GM19372 (cell line): ENCODE data around the gene AGTR2.
"Not testable (repeated sequence)": the region's sequence is repeated elsewhere in the genome, so short reads cannot be mapped to it uniquely, and the experiment has no call there.

Source experiments
- ATAC-seq: cut with Tn5 transposase; IDR thresholded peaks from one replicate; pipeline ENCODE4 v1.9.1; 2021; ENCODE audit warnings: mild to moderate bottlenecking, low read depth, moderate library complexity; ENCODE audit not compliant: unreplicated experiment

Gene AGTR2, protein sequence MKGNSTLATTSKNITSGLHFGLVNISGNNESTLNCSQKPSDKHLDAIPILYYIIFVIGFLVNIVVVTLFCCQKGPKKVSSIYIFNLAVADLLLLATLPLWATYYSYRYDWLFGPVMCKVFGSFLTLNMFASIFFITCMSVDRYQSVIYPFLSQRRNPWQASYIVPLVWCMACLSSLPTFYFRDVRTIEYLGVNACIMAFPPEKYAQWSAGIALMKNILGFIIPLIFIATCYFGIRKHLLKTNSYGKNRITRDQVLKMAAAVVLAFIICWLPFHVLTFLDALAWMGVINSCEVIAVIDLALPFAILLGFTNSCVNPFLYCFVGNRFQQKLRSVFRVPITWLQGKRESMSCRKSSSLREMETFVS

DNA sequence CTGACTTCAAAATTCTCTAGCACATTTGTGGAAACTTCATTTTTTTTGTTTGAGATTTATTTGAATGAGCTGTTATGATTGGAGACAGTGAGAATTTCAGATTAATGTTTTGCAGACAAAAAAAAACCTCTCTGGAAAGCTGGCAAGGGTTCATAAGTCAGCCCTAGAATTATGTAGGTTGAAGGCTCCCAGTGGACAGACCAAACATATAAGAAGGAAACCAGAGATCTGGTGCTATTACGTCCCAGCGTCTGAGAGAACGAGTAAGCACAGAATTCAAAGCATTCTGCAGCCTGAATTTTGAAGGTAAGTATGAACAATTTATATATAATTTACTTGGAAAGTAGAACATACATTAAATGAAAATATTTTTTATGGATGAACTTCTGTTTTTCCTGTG is at the start of gene AGTR2:
Gene AGTR2, plus strand, starts transcription at position 234 of the 400 bp plus-strand sequence. CDS start 1,537 bp downstream, outside the sequence.
- ATAC-seq: no peak

DNA sequence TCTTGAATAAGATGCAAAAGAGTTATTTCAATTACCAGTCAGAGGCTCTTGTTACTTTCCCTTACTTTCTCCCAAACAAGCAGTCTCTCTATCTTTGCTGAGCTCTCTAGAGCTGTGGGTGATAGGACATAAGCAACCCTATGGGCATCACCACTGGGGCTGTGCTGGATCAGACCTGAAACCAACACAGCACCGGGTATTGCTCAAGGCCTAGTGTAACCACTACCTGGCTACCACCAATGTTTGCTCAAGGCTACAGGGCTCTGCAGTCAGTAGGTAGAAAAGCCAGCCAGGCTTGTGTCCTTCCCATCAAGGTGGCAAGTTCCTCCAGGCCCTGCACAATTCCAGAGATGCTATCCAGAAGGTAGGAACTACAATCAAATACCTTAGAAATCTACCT is 35.3 kb upstream of the AGTR2 start:
- ATAC-seq: no peak

DNA sequence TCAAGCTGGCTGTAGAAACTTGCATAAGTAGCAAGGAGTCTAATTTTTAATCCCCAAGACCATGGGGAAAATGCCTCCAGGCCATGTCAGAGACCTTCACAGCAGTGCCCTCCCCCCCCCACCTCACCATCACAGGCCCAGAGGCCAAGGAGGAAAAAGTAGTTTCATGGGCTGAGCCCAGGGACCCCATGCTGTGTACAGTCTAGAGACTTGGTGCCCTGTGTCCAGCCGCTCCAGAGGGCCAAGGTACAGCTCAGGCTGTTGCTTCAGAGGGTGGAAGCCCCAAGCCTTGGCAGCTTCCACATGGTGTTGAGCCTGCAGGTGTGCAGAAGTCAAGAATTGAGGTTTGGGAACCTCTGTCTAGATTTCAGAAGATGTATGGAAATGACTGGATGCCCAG is 29.3 kb upstream of the AGTR2 start:
- not testable (repeated sequence) for ATAC-seq

DNA sequence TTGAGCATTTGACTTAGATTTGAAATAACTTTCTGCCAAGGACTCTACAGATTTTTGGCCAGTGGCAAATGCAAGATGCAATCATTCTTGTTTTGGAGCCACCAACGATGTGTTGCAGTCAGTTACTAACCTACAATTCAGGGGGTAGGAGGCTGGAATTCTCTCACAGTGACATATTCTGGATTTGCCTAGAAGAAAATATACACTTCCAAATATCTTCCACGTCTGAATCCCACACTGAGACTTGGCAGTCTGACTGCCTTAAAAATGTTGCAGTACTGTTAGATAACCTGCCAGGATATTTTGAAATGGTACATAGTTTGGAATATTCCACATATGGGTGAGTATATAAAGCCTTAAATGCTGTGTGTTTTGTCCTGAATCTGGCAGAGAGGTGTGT is 27.6 kb upstream of the AGTR2 start:
- ATAC-seq: no peak

DNA sequence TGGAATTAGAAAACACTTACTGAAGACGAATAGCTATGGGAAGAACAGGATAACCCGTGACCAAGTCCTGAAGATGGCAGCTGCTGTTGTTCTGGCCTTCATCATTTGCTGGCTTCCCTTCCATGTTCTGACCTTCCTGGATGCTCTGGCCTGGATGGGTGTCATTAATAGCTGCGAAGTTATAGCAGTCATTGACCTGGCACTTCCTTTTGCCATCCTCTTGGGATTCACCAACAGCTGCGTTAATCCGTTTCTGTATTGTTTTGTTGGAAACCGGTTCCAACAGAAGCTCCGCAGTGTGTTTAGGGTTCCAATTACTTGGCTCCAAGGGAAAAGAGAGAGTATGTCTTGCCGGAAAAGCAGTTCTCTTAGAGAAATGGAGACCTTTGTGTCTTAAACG is 2.4 kb downstream of the AGTR2 start:
- no peak for ATAC-seq

DNA sequence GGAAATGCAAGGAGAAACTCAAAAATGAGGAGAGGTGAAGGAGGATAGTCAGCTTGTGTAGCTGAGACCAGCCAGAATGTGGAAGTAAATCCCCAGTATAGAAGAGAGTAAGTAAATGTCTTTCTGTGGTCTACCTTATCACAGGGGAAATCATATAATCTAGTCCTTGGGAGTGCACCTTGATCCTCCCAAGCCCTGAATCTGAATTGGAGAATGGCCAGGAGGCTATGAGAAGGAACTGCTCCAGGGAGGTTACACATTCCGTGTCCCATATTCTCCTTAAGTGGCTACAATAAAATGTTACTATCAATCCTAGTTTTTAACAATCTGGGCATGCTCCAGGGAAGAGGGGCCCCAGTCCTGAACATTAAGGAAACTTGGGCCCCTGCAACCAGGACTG is 10.8 kb downstream of the AGTR2 start:
- ATAC-seq: no peak

DNA sequence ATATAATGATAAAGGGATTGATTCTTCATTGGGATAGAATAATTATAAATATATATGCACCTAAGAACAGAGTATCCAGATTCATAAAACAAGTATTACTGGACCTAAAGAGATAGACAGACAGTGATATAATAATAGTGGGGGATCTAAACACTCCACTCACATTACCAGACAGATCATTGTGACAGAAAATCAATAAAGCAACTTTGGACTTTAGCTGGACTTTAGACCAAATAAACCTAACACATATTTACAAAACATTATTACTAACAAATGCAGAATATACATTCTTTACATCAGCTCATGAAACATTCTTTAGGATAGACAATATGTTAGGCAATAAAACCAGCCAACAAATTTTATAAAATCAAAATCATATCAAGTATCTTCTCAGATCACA is 14.6 kb downstream of the AGTR2 start:
- no peak for ATAC-seq

DNA sequence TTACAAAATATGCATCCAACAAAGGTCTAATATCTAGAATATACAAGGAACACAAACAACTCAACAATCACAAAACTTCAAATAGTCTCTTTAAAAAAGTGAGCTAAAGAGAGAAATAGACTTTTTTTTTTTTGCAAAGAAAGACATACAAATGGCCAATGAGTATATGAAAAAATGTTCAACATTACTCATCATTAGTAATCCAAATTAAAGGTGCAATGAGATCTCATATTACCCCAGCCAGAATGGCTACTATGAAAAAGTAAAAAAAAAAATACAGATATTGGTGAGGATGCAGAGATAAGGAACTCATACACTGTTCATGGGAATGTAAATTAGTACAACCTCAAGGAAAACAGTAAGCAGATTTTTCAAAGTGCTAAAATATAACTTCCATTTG is 24.1 kb downstream of the AGTR2 start:
- no peak for ATAC-seq

DNA sequence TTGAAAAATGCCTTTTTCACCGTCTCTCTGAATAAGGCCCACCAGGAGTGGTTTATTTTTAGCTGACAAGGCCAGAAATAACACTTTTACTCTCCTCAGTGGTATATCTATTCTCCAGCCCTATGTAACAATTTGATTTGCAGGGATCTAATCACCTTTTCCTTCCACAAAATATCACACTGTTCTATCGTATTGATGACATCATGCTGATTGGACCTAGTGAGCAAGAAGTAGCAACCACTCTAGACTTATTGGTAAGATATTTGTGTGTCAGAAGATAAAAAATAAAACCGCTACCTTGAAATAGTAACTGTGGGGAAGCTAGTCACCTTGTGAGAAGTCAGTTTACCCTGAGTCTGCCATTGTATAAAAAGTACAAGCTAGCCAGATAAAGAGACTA is 27.7 kb downstream of the AGTR2 start:
- no peak for ATAC-seq

DNA sequence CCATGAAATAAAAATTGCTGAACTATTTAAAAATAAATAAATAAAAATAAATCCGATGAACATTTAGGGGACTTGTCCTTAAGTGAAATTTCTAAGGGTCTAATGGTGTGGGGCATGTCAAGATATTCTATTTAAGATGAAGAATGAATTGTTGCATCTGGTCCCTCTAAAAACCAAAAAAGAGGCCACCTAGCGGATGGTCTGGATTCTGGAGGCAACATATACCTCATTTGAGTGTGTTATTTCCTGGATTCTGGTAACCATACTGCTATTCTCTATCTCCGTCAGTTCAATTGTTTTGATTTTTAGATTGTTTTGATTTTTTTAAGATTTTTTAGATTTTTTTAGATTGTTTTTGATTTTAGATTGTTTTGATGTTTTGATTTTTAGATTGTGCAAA is 28.3 kb downstream of the AGTR2 start:
- no peak for ATAC-seq

DNA sequence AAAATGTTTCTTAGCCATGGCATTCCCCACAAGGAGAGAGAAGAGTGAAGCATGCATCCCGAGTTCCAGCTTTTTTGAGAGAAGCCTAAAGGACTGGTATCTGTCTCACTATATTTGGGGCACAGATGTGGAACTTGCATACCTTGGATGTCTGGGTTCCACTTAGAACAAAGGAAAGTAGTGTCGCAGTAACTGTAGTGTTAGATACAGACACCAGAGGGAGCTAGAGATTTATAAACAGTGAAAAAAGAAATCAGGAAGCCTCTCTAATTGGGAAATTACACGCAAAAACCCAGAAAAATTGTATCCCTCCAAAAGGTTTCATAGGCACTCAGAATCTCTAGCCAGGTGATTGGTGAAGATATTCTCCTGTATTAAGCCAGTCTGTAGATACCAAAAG is 34.4 kb downstream of the AGTR2 start:
- no peak for ATAC-seq

DNA sequence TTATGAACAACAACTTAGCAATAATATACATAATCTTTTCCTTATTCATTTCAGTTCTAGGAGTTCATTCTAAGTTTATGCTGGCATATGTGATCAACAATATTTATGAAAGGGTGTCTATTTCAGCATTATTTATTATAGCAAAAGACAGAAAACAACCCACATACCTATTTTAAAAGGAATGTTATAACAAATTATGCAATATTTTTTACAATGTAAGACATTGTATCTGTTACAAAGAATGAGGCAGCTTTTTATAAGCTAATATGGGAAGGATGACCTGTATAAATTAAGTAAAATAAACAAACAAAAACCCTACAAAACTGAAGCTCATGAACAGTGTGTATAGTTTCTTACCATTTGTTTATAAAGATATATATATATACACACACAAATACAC is 42.7 kb downstream of the AGTR2 start:
- no peak for ATAC-seq

DNA sequence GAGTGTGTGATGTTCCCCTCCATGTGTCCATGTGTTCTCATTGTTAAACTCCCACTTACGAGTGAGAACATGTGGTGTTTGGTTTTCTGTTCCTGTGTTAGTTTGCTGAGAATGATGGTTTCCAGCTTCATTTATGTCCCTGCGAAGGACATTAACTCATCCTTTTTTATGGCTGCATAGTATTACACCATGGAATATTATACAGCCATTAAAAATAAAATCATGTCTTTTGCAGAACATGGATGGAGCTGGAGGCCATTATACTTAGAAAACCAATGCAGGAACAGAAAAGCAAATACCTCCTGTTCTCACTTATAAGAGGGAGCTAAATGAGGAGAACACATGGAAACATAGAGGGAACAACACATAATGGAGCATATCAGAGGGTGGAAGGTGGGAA is 46.5 kb downstream of the AGTR2 start:
- ATAC-seq: not testable (repeated sequence)
